SW 1271 (cell line): Measurements from ENCODE around the gene MYRFL.
A peak's percentile ranks its signal among the peaks of the same experiment; 100 is the strongest.
"Not testable (repeated sequence)": the region's sequence is repeated elsewhere in the genome, so short reads cannot be mapped to it uniquely, and the experiment has no call there.

Experiments used
- DNase-seq, 2 experiments: peaks; one replicate each; lab custom pipeline; 2025; lab: John Stamatoyannopoulos, UW

MYRFL gene

DNA sequence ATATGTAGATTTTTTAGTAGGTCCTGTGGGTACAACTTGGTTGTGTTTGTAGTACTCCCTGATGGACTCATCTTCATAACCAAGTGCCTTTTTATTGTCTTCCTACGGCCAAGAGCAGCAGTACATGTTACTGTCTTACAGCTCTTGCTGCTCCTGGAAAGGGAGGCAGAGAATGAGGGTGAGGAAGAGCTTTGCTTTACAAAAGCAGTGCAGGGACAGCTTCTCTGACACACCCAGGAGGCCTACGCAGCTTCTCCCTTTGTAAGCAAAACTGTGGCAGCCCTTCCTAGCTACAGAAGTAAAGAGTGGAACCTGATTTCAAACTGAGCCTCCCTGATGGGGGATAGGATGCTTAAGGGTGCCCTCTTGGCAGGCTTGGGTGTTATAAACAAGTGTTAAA, 18.6 kb downstream of the MYRFL start:
- no peak for DNase-seq

DNA sequence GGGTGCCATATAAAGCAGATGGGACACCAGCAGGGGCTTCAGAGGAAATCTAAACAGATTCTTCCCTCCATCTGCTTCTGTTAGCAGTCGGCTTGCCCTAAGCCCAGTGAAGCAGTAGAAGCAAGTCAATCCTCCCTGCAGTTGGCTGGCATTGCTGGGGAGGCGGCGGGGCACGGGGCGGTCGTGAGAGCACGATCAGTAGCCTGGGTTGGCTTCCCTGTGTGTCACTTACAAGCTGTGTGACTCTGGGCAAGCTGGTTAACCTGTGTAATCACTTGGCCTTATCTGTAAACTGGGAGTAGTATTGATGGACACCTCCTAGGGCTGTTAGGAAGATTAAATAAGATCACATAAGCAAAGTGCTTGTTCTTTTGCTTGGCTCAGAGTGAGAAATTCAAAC, 19.4 kb downstream of the MYRFL start:
- DNase-seq, result no peak

DNA sequence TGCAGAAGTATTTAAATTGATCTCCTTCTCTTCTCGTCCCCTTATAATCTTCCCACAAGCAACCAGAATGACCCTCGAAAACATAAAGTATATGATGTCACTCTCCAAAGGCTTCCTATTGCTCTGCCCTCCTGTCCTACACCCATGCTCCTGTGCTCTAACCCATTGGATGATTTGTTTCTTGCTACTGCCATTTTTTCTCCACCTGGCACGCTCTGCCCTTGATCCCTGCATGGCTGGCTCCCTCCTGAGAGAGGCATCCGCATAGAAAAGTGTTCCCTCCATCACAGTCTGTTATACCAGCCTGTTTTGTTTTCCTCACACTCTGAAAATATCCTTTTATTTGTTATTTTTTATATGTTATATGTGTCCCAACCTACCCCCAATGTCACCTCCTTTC, 19.8 kb downstream of the MYRFL start:
- no peak for DNase-seq

DNA sequence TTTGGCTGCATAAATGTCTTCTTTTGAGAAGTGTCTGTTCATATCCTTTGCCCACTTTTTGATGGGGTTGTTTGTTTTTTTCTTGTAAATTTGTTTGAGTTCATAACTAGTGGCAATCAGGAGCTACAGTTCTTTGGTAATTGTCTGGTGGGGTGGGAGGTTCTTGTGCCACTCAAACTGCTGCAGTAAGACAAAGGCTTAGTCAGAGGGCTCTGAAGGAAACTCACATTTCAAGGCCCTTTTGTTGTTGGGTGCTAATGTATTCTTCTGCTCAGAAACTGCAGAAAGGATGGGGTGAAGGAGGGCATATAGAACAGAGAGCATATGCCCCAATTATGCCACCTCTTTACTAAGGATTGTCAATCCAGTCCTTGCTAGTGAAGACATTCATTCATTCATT, 21.9 kb downstream of the MYRFL start:
- no peak for DNase-seq

DNA sequence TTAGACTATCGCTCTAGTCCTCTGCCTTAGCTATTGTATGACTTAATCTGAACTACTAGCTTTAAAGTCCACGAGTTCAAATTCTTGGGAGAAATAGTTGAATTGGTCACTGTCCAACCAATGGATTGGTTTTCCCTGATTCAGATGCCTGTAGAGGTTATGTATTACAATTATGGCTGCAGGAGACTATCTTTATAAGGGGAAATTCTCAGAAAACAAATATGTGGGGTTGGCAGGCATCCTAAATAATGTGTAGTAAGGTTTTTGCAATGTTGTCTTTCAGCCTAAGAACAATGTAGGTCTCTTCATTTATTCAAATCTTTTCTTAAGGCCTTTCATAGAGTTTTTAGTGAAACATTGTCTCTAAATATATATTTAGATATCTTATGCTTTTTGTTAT, 26.9 kb downstream of the MYRFL start:
- no peak for DNase-seq

DNA sequence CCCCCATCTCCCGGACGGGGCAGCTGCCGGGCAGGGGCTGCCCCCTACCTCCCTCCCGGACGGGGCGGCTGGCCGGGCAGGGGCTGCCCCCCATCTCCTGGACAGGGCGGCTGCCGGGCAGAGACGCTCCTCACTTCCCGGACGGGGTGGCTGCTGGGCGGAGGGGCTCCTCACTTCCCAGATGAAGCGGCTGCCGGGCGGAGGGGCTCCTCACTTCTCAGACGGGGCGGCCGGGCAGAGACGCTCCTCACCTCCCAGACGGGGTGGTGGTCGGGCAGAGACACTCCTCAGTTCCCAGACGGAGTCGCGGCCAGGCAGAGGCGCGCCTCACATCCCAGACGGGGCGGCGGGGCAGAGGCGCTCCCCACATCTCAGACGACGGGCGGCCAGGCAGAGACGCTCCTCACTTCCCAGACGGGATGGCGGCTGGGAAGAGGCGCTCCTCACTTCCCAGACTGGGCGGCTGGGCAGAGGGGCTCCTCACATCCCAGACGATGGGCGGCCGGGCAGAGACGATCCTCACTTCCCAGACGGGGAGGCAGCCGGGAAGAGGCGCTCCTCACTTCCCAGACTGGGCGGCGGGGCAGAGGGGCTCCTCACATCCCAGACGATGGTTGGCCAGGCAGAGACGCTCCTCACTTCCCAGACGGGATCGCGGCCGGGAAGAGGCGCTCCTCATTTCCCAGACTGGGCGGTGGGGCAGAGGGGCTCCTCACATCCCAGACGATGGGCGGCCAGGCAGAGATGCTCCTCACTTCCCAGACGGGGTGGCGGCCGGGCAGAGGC, 28.3 kb downstream of the MYRFL start:
- DNase-seq, result not testable (repeated sequence)

DNA sequence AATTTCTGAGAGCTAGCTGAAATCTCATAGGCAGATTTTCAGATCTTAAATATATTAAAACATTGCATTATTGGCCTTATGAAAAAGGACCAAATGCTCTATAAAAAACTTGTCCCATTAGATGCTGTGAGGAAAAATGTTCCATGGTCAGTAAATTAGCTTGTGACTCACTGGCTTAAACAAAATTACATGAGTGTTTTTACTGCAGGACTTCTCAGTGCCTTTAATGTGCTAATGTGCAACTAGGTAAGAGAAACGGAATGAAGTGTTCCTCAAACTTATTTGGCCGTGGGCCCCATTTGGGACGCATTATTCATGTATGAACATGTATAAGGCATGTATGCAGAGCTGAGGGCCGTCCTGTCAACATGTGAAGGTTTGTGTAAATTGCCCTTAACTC, 41.7 kb downstream of the MYRFL start:
- DNase-seq, result no peak

DNA sequence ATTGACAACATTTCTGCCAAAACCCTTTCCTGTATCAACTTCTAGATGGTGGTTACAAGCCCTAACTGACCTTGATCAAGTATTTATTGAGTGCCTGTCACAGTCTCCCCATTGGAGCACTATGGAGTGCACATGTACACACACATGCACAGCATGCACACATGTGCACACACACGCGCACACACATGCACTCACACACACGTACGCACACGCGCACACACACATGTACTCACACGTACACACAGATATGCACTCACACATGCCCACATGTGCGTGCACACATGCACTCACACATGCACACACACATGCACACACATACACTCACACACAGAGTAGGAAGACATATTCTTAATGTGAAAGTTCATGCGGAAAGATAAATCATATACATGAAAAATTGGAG, 43.7 kb downstream of the MYRFL start:
- no peak for DNase-seq

DNA sequence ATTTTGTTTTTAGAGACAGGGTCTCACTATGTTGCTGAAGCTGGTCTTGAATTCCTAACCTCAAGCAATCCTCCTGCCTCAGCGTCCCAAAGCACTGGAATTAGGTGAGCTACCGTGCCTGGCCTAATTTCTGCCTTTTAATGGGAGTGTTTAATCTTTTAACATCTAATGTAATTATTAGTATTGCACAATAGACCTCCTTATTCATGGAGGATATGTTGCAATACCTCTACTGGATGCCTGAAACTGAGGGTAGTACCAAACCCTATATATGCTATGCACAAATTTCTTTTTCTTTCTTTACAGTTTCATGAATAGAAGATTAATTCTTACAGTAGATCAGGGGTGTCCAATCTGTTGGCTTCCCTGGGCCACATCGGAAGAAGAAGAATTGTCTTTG, 47.8 kb downstream of the MYRFL start:
- no peak for DNase-seq

DNA sequence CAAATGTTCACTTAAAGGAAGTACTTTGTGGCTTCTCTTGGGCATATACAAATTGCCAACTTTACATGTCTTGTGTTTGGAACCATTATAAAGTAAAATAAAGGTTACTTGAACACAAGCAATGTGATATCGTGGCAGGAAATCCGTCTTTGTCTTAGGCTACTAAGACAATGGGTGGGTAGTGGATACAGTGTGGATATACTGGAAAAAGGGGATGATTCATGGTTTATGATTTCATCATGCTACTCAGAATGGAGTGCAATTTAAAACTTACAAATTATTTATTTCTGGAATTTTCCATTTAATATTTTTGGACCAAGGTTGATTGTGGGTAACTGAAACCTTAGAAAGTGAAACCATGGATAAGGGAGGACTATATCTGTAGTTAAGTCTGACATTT, 48.4 kb downstream of the MYRFL start:
- no peak for DNase-seq

DNA sequence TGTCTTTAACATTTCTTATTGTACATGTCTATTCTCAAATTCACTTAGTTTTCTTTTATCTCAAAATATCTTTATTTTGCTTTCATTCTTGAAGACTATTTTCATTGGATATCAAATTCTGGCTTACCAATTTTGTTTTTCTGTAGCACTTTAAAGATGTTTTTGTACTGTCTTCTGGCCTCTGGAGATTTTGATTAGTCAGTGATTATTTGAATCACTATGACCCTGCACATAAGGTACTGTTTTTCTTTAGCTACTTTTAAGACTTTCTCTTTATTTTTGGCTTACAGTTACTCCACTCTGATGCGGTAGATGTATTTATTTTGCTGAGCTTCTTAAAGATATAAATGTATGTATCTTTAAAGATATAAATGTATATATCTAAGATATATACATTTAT, 49.6 kb downstream of the MYRFL start:
- no peak for DNase-seq

DNA sequence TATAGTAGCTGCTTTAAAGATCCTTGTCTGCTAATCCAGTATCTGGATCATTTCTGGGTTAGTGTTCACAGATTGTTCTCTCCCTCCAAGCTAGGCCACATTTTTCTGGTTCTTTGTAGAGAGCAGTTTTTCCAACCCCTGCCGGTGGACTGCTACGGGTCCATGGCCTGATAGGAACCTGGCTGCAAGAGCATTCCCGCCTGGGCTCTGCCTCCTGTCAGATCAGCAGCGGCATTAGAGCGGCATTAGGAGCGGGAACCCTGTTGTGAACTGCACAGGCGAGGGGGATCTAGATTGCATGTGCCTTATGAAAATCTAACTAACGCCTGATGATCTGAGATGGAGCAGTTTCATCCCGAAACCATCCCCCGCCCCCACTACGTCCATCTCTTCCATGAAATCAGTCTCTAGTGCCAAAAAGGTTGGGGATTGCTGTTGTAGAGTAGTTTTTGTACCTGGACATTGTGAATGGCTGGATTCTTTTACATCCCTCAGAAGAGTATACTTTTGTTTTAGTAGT, 50.4 kb downstream of the MYRFL start:
- no peak for DNase-seq

DNA sequence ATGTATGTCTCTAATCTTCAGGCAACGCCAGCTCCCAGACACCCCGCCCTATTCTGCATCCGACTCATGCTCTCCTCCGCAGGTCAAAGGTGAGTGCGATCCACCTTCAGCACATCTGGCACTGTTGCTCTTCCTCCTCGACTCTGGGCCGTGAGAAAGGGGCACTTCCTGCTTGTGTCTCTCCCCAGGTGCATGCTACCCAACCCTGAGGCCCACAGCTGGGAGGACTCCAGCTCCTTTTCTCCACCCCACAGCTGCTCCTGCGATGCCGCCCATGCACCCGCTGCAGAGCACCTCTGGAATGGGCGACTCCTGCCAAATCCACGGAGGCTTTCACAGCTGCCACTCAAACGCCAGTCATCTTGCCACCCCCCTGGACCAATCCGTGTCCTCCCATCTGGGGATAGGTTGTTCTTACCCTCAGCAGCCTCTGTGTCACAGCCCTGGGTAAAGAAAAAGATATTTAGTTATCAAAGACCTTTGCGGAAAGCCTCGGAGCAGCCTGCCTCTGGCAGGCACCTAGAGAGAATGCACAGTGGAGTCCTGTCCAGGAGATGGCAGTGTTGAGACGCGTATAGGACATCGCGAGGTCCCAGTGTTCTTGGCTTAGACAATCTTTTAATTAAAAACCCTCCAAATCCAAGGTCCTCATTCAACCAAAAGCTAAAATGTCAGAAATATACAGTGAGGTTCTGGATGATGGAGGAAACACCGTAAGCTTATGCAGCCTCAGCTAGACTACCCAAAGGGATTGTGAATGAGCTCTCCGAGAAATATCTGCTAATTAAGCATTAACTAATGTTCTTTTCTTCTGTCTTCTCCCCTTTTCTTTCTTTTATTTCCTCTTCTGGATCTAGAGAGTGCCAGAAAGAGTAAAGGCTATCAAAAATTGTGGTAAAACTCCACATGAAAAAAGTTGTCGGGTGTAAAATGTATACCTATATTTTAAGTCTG, 54.3 kb downstream of the MYRFL start:
- peak; percentile 28 to 45 for DNase-seq

DNA sequence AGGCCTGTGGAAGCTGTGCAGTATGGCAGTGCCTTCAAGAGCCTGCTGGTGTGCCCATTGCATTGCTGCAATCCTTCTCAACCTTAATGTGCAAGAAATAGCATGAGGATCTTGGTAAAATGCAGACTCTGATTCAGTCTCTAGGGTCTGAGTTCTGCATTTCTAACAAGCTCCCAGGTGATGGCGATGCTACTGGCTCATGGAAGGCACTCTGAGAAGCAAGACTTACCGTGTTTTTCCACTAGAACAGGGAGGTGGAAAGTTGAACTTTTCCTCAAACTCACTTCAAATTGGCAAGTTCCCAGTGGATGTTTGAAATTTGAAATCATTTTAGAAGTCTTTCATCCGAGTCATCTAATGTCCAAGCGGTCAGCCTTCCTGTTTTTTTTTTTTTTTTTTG, 55.5 kb downstream of the MYRFL start:
- DNase-seq, result peak in 1 of 2 experiments; percentile 28

DNA sequence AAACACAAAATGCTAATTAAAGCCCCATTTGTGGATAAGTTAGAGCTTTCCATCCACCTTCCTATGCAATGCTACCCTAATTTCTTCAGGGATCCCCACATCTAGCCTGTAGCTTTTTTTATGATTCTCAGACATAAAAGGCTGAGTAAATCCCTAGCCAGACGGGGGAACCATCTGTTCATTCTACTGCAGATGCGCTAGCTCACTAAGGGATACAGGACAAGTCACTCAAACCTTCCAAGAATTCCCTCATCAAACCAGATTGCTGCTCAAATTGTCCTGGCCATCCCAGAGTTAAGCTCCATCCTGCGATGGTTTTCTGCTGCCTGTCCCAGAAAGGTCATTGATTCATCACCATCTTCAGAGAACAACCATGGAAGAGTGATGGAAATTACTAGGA, 56.7 kb downstream of the MYRFL start:
- DNase-seq, result no peak

DNA sequence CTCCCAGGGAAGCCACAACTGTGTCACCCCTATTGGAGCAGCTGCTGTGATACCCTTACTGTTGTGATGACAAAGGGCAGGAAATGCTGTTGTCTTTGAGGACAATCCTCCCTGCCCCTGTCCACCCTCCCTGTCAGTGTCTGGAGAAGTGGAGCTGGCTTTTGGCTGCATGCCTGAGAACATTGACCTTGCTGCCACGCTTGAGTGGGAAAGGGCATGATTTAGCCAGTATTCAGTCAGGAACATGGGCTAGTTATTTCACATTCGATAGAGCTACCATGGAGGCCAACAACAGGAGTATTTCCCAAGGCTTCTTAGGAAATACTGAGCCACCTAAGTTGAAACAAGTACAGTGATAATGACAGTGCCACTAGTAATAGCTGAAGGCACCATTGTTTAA, 59.4 kb downstream of the MYRFL start:
- no peak for DNase-seq

DNA sequence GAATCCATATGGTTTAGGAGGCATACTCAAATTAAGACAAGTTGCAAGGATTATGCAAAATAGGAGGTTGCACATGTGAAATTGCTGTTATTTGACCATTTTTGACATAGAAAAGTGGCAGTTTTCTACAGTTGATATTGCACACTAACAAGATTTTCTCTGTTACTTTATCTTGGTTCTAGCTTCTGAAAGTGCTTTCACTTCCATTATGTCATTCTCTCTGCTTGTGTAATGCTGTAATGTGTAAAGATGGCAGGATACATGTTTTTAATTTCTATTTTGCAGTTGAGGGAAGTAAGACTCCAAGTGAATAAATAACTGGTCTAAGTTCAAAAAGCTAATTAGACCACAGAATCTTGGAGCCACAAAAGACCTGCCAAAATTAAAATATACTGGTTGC, 60.6 kb downstream of the MYRFL start:
- no peak for DNase-seq

DNA sequence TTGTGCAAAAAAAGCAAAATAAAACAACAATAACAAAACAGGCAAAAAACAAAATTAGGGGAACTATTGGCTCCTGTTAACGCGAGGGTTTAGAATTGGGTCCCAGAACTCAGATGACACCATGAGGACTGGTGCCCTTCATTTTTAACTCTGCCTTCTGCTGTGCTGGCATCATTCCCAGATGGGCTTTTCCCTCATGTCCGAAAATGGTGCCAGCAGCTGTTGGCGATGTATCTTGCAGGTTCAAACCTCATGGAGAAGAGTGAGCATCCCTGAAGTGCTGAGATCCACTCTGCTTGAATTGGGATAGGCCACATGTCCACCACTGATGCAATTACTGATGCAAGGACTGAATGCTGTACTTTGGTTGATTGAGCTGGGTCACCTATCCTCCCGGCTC, 61.1 kb downstream of the MYRFL start:
- DNase-seq, result no peak

DNA sequence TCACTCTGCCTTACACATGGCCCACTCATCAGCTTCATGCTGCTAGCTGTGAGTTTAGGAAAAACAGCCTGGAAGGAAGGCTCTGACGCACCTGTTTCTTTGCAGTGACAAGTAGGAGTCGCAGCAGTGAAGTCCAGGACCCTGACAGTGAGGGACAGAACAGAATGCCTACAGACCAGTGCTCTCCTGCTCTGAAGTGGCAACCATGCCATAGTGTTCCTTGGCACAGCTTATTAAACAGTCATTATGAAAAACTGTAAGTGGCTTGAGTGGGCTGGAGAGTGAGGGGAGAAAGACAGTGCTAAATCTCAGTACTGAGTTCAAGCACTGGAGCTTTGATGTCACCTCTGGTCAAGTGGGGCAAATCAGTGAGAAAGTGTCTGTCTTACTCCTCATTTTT, 61.7 kb downstream of the MYRFL start:
- no peak for DNase-seq

DNA sequence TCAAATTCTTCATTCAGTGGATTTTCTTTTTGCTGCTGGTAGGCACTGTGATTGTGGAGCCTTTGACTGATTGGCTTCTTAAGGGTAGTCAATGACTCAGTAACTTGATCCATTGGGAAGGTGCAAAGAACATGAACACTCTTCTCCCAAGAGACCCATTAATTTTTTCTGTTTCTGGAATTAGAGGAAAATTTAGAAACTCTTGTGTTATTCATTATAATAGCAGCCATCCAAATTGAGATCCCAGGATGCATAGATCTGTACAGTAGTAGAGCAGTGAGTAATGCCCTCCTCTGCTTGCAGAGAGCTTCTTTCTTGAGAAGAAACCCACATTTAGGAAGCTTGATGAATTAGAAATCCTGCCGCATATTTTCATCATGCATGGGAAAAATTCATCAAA, 63.9 kb downstream of the MYRFL start:
- DNase-seq, result no peak

DNA sequence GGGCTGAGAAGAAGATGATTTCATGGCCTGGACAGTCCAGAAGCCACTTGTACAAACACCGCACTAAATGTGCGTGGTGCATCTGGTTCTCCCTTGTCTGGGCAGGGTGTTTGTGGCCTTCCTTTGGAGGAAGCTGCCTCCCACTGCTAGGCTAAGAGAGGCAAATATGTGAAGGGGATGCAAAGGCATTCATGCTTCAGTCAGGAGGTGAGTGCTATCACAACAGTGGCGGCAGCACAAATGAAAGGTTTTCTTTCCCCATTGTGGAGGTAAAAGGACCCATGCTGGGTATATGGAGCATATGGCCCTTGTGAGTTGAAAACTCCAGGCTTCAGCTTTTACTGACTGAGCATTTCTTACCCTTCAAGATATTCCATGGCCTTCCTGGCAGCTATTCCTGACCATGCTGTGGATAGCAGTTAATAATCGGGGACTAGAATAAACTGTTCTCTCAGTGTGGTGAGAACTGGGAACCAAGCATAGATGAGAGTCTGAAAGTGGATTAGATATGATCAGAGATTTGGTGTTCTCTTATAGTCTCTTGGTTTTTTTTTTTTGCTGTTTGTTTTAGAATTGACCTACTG, 69.9 kb downstream of the MYRFL start:
- no peak for DNase-seq

DNA sequence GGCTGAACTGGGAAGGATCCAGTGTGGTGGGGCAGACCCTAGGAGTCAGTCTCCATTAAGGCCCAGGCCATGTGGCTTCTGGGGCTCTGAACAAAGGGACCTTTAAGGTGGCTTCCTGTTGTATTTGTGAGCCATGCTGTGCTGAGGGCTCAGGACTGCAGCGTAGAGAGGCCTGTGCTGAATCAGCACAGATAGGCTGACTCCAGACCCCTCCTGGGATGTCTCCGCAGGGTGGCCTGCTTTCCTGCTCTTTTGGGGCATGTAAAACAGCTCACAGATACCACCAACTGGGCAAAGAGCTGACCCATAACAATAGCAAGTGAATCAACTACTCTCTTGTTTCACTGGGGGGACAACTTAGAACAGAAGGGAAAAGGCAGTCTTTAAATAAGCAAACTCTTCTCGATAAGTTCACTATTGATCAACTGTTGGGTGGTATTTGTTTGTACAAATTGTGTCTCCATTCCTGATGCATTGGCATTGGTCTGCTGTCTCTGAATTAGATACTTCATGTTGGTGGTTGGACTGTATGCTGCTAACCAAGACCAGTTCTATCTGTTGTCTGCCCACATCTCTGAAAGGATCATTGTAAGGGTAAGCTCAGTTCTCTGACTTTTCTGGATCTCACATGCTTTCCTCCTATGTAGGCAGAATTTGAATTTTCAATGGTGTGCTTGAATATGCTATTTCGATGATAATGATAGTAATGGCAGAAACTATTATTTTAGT, 71.8 kb downstream of the MYRFL start:
- DNase-seq, result no peak
